H1 (cell line): ENCODE results near the gene CES4A. TPM values are rescaled to one million over a fixed set of nuclear protein-coding genes. Genes with fewer than 3 reads are reported as not detected.
A peak's percentile ranks its signal among the peaks of the same experiment; 100 is the strongest.
"Not testable (repeated sequence)": the region's sequence is repeated elsewhere in the genome, so short reads cannot be mapped to it uniquely, and the experiment has no call there.

Experiments used
- CTCF ChIA-PET: fragments of 300-600 bp; sonication (Branson Sonifier 250); formaldehyde crosslinking; loops from one replicate; lab custom pipeline; 2021; ENCODE audit not compliant: partially characterized antibody; lab: Charles Lee
- POLR2A ChIA-PET: fragments of 300-600 bp; sonication (Branson Sonifier 250); formaldehyde crosslinking; loops from one replicate; lab custom pipeline; 2021; ENCODE audit warnings: inconsistent platforms; ENCODE audit not compliant: partially characterized antibody; lab: Charles Lee
- DNase-seq, 2 experiments: peaks; one replicate each; pipeline versions ENCODE4 v3.0.0 to v3.0.0-alpha.2; 2010 to 2022; ENCODE audit warnings: low spot score in 2 of 2, low read depth in 1 of 2, mixed read lengths in 1 of 2
- FAIRE-seq: peaks from 2 replicates; lab custom pipeline; 2011; peaks lifted over from hg19 to GRCh38; lab: Jason Lieb, UNC
- H2AFZ ChIP-seq: 2 replicates; pipeline ENCODE4 v1.8.1; 2012; ENCODE audit warnings: low read length, inconsistent platforms
- H2AK5ac ChIP-seq: 2 replicates; pipeline ENCODE4 v1.6.1; 2013; ENCODE audit warnings: low read depth, low read length
- H2BK120ac ChIP-seq: replicated peaks from 2 replicates; pipeline ENCODE3; 2013; ENCODE audit warnings: low read depth, low read length, inconsistent platforms
- H2BK12ac ChIP-seq: 2 replicates; pipeline ENCODE4 v1.6.1; 2013; ENCODE audit warnings: low read depth, low read length
- H2BK15ac ChIP-seq: 2 replicates; pipeline ENCODE4 v1.6.1; 2013; ENCODE audit warnings: low read length
- H2BK20ac ChIP-seq: 2 replicates; pipeline ENCODE4 v1.6.1; 2013; ENCODE audit warnings: low read length
- H2BK5ac ChIP-seq: 2 replicates; pipeline ENCODE4 v1.6.1; 2013; ENCODE audit warnings: low read depth, low read length
- H3K14ac ChIP-seq: 2 replicates; pipeline ENCODE4 v1.6.1; 2013; ENCODE audit warnings: inconsistent platforms; ENCODE audit not compliant: insufficient read length
- H3K18ac ChIP-seq: 2 replicates; pipeline ENCODE4 v1.6.1; 2013; ENCODE audit warnings: low read length; ENCODE audit errors: extremely low read depth
- H3K23ac ChIP-seq: 2 replicates; pipeline ENCODE4 v1.6.1; 2013; ENCODE audit warnings: inconsistent platforms; ENCODE audit not compliant: insufficient read length
- H3K23me2 ChIP-seq: 2 replicates; pipeline ENCODE4 v1.6.1; 2013; ENCODE audit warnings: low read depth, low read length
- H3K27ac ChIP-seq: 2 replicates; pipeline ENCODE4 v1.6.1; 2011; ENCODE audit warnings: low read depth, low read length, inconsistent platforms
- H3K27me3 ChIP-seq, 4 experiments: replicated peaks in 1 of 4; 1 replicate in 1 of 4; 2 replicates in 3 of 4; pipeline versions ENCODE4 v1.6.1 to v1.8.1; 2011 to 2013; ENCODE audit warnings: low read length in 3 of 4, mild to moderate bottlenecking in 3 of 4, inconsistent platforms in 2 of 4, mixed read lengths in 2 of 4, moderate library complexity in 1 of 4; ENCODE audit not compliant: control insufficient read depth in 3 of 4, insufficient read depth in 3 of 4; ENCODE audit errors: extremely low read depth in 1 of 4
- H3K36me3 ChIP-seq, 4 experiments: 2 replicates each; pipeline versions ENCODE4 v1.6.1 to v1.8.1; 2011 to 2013; ENCODE audit warnings: mild to moderate bottlenecking in 4 of 4, low read length in 3 of 4, moderate library complexity in 2 of 4, control low read depth in 1 of 4, inconsistent platforms in 1 of 4; ENCODE audit not compliant: insufficient read depth in 4 of 4, control insufficient read depth in 2 of 4
- H3K4ac ChIP-seq: replicated peaks from 2 replicates; pipeline ENCODE3; 2013; ENCODE audit warnings: low read length, low read depth, mixed read lengths, inconsistent platforms; ENCODE audit not compliant: insufficient read length
- H3K4me1 ChIP-seq, 4 experiments: replicated peaks in 1 of 4; 1 replicate in 1 of 4; 2 replicates in 3 of 4; pipeline versions ENCODE4 v1.6.1 to v1.8.1; 2011 to 2013; ENCODE audit warnings: low read length in 3 of 4, inconsistent platforms in 2 of 4, mixed read lengths in 1 of 4; ENCODE audit not compliant: insufficient read depth in 4 of 4, control insufficient read depth in 3 of 4
- H3K4me2 ChIP-seq, 2 experiments: 2 replicates each; pipeline versions ENCODE4 v1.6.1 to v1.8.1; 2011 to 2013; ENCODE audit warnings: low read depth in 2 of 2, low read length in 2 of 2, control low read depth in 1 of 2, inconsistent platforms in 1 of 2, mild to moderate bottlenecking in 1 of 2; ENCODE audit not compliant: insufficient read depth in 1 of 2
- H3K4me3 ChIP-seq, 4 experiments: fragments of 200-600, 300-600 bp in 1 of 4; sonication (generic), shearing (Covaris generic), sonication (Bioruptor Twin) in 1 of 4; 2 replicates each; pipeline versions ENCODE4 v1.5.1 to v1.8.1; 2011 to 2016; ENCODE audit warnings: low read length in 4 of 4, low read depth in 3 of 4, control low read depth in 2 of 4, inconsistent platforms in 2 of 4, mild to moderate bottlenecking in 2 of 4, mixed read lengths in 1 of 4, moderate library complexity in 1 of 4; ENCODE audit not compliant: insufficient read depth in 2 of 4; ENCODE audit errors: extremely low read depth in 1 of 4
- H3K56ac ChIP-seq: replicated peaks from 2 replicates; pipeline ENCODE3; 2013; ENCODE audit warnings: low read depth, mild to moderate bottlenecking, mixed read lengths, low read length, inconsistent platforms; ENCODE audit not compliant: insufficient read length
- H3K79me1 ChIP-seq: 2 replicates; pipeline ENCODE4 v1.6.1; 2013; ENCODE audit warnings: low read depth, low read length, control low read depth
- H3K79me2 ChIP-seq, 2 experiments: 2 replicates each; pipeline versions ENCODE4 v1.6.1 to v1.8.1; 2012 to 2013; ENCODE audit warnings: low read length in 2 of 2, mild to moderate bottlenecking in 2 of 2, inconsistent platforms in 1 of 2; ENCODE audit not compliant: insufficient read depth in 2 of 2, control insufficient read depth in 1 of 2
- H3K9ac ChIP-seq, 4 experiments: replicated peaks in 1 of 4; 1 replicate in 1 of 4; 2 replicates in 3 of 4; pipeline versions ENCODE4 v1.6.1 to v1.8.1; 2011 to 2013; ENCODE audit warnings: low read depth in 3 of 4, low read length in 3 of 4, control low read depth in 2 of 4, mild to moderate bottlenecking in 2 of 4, moderate library complexity in 2 of 4, inconsistent platforms in 1 of 4; ENCODE audit errors: extremely low read depth in 1 of 4
- H3K9me3 ChIP-seq, 2 experiments: 2 replicates each; pipeline versions ENCODE4 v1.6.1 to v1.8.1; 2012 to 2013; ENCODE audit warnings: mild to moderate bottlenecking in 2 of 2, moderate library complexity in 2 of 2, control low read depth in 1 of 2, inconsistent platforms in 1 of 2, low read depth in 1 of 2, low read length in 1 of 2, mixed read lengths in 1 of 2; ENCODE audit not compliant: insufficient read depth in 2 of 2
- H4K20me1 ChIP-seq, 2 experiments: replicated peaks in 1 of 2; 2 replicates each; pipeline versions ENCODE3 to v1.8.1; 2011 to 2013; ENCODE audit warnings: inconsistent platforms in 2 of 2, low read length in 2 of 2, mild to moderate bottlenecking in 1 of 2; ENCODE audit not compliant: insufficient read depth in 2 of 2, control insufficient read depth in 1 of 2
- H4K5ac ChIP-seq: 2 replicates; pipeline ENCODE4 v1.6.1; 2013; ENCODE audit warnings: low read length, low read depth, mixed read lengths, inconsistent platforms; ENCODE audit not compliant: insufficient read length
- H4K8ac ChIP-seq: 2 replicates; pipeline ENCODE4 v1.8.0; 2013; ENCODE audit warnings: mild to moderate bottlenecking, moderate library complexity, low read length, inconsistent platforms; ENCODE audit not compliant: insufficient read depth; ENCODE audit errors: extremely low read depth
- H4K91ac ChIP-seq: replicated peaks from 2 replicates; pipeline ENCODE3; 2013; ENCODE audit warnings: low read length, mixed read lengths, inconsistent platforms; ENCODE audit not compliant: insufficient read length
- WGBS, 2 experiments: shearing (Covaris generic) in 1 of 2; methylation state at CpG; one replicate each; pipeline versions ENCODE4 v1.1.6 to v1.1.7; 2013 to 2015; ENCODE audit warnings: low lambda C conversion rate in 2 of 2, mixed read lengths in 2 of 2, inconsistent platforms in 1 of 2, low coverage in 1 of 2, missing lambda C conversion rate in 1 of 2; ENCODE audit not compliant: insufficient replicate concordance in 2 of 2, insufficient coverage in 1 of 2, insufficient read length in 1 of 2; ENCODE audit errors: extremely low coverage in 1 of 2, missing lambda C conversion rate in 1 of 2; 5-methylcytosine and 5-hydroxymethylcytosine counted together
- polyA plus RNA-seq, 7 experiments: library from polyadenylated mRNA; depleted of rRNA in 3 of 7; stranded (reverse) in 5 of 7; unstranded in 2 of 7; fragments of >200 nt in 5 of 7; fragments of 200-250 nt in 2 of 7; gene quantifications; 1 replicate in 5 of 7; 2 replicates in 1 of 7; 4 replicates in 1 of 7; pipeline versions ENCODE4 v1.2.1 to v1.2.3, GENCODE V29; 2011 to 2013; ENCODE audit warnings: missing spikeins in 2 of 7, mixed read lengths in 2 of 7
- total RNA-seq: library from RNA; stranded (reverse); fragmentation: NEBNext Ultra II Directional; extraction: Animal tissue kit (Norgen Biotek cat#: 25700); gene quantifications from 2 replicates; pipeline ENCODE4 v1.2.1, GENCODE V29; 2021
- TF ChIP-seq, protein P1 (sequence below), 3 experiments: IDR thresholded peaks; 1 replicate in 2 of 3; 2 replicates in 1 of 3; pipeline versions ENCODE4 v1.5.1 to v1.6.1; 2011; ENCODE audit warnings: low read length in 3 of 3, mild to moderate bottlenecking in 3 of 3, inconsistent platforms in 2 of 3, low read depth in 1 of 3, moderate library complexity in 1 of 3; ENCODE audit not compliant: insufficient read depth in 1 of 3; ENCODE audit errors: control extremely low read depth in 1 of 3

Gene CES4A
- total and polyA plus RNA-seq, 2 of the 8 experiments (the other 6 are each of a cell fraction or from before 2014, with no cell fraction given), result 0.93 to 1.5 TPM

DNA sequence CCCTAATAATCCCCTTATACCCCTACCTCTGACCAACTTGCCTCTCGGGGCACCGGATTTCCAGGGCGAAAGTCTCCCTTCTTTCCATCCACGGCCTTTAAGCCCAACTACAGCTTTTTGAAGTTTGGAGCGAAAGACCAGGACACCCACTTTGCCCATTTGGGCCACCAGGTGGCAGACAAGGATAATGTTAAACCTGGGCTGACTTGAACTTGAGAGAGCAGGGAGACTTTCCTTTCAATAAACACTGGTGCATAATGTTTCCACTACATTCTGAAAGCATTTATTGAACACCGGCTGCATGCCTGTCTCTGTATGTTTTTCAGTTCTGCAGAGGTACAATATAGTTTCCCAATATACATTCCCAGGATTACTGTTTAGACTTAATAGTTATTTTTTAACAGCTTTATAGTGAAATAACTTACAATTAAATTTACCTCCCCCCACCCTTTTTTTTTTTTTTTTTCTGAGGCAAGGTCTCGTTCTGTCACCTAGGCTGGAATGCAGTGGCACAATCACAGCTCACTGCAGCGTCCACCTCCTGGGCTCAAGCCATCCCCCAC is 34.2 kb upstream of the CES4A start (continued):
- TF ChIP-seq, protein P1, sequence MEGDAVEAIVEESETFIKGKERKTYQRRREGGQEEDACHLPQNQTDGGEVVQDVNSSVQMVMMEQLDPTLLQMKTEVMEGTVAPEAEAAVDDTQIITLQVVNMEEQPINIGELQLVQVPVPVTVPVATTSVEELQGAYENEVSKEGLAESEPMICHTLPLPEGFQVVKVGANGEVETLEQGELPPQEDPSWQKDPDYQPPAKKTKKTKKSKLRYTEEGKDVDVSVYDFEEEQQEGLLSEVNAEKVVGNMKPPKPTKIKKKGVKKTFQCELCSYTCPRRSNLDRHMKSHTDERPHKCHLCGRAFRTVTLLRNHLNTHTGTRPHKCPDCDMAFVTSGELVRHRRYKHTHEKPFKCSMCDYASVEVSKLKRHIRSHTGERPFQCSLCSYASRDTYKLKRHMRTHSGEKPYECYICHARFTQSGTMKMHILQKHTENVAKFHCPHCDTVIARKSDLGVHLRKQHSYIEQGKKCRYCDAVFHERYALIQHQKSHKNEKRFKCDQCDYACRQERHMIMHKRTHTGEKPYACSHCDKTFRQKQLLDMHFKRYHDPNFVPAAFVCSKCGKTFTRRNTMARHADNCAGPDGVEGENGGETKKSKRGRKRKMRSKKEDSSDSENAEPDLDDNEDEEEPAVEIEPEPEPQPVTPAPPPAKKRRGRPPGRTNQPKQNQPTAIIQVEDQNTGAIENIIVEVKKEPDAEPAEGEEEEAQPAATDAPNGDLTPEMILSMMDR (IDR thresholded peaks at IDR 0.05; ENCODE audit: control extremely low read depth in 1 of 3, insufficient read depth in 1 of 3, low read depth in 1 of 3, low read length in 3 of 3), result peak; percentile 71 to 84 (median 83)
- TF ChIP-seq, all 59 proteins: peak for 3

DNA sequence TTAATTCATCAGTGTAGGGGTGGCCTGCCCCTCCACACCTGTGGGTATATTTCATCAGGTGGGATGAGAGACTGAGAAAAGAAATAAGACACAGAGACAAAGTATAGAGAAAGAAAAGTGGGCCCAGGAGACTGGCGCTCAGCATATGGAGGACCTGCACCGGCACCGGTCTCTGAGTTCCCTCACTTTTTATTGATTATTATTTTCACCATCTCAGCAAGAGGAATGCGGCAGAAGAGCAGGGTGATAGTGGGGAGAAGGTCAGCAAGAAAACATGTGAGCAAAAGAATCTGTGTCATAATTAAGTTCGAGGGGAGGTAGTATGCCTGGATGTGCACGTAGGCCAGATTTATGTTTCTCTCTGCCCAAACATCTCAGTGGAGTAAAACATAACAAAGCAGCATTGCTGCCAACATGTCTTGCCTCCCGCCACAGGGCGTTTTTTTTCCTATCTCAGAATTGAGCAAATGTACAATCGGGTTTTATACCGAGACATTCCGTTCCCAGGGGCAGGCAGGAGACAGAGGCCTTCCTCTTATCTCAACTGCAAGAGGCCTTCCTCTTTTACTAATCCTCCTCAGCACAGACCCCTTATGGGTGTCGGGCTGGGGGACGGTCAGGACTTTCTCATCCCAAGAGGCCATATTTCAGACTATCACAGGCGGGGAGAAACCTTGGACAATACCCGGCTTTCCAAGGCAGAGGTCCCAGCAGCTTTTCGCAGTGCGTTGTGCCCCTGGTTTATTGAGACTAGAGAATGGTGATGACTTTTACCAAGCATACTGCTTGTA is 32.8 kb upstream of the CES4A start:
- H3K27ac ChIP-seq, H4K5ac ChIP-seq, H3K56ac ChIP-seq, FAIRE-seq, H3K4me1 ChIP-seq, H3K14ac ChIP-seq, H3K79me1 ChIP-seq, H4K91ac ChIP-seq, H3K27me3 ChIP-seq, H3K9me3 ChIP-seq, H3K23me2 ChIP-seq, H3K23ac ChIP-seq, H2BK20ac ChIP-seq, H3K9ac ChIP-seq, H3K4me3 ChIP-seq, H3K36me3 ChIP-seq, H3K4me2 ChIP-seq, H2AFZ ChIP-seq, H2BK120ac ChIP-seq, H3K18ac ChIP-seq, H3K79me2 ChIP-seq, DNase-seq, H3K4ac ChIP-seq, H2BK12ac ChIP-seq, H4K20me1 ChIP-seq, H2BK5ac ChIP-seq, H2BK15ac ChIP-seq, H2AK5ac ChIP-seq, H4K8ac ChIP-seq, POLR2A ChIA-PET: not testable (repeated sequence)
- 89% methylated on average over 17 of the region's 17 CpGs; no CpG with 5 or more reads in 1 of the 2 experiments for WGBS, 2 experiments
- CTCF ChIA-PET, result interaction anchor here (0.6 to 12.2 kb wide), 8 partner anchors 9 to 242 kb away, joined by 3 to 130 read pairs (median 6); no protein-coding TSS in a partner anchor
